ENCODE measurements around the gene PTPRQ. TPM values are rescaled to one million over a fixed set of nuclear protein-coding genes. Genes with fewer than 3 reads are reported as not detected.

Gene PTPRQ
- total RNA-seq, 1 donor from 2014 or later, result 0.70 TPM

DNA sequence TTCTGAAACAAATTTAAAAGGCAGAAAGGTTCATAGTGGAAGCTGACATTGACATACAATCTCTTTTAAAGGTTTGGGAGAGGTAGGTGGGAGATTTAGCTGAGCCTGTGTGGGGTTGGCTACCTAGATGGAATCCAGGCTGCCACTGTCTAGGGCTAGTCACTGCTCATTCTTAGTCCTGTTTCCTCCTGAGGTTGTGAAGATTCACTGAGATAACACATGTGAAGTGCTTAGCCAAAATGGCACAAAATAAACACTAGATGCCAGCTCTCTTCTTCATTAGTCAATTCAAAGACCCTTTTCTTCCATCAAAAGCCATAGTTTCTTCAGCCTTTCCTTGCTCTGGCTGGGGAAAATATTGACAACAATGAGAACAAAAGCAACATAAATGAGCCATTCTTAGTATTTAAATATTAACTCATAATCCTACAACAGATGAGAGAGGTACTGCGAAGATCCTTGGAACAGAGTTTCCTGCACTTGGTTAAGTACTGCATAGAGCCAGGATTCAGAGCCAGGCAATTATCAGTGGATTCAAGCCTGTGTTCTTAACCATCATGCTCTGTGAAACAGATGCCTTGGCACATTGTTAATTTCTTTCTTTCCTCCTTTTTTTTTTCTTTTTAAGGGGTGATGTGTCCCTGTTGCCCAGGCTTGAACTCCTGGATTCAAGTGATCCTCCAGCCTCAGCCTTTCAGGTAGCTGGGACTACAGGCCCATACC is 266.9 kb downstream of the PTPRQ start:
- DNase-seq (ENCODE audit: missing footprints), result no peak
- intact Hi-C loops (cut with DNase I), result no loop called here
- ATAC-seq, result no peak

DNA sequence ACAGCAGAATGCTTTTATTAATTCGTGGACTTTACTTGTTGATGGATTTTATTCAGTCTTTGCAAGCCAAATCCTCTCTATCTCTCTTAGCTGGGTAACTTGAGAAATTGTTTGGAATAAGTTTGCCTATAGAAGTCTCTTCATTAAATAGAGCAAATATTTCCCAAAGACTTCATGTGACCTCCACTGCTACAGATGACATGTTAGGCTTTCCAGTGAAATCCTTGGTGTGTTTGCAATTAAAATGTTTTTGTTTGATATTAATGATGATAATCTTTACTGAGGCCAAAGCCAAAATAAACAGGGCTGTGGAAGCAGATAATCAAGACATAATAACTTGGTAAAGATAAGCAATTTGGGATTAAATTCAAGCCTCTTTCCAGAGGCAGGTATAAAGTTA is 267.8 kb downstream of the PTPRQ start:
- ATAC-seq (no peak), DNase-seq (ENCODE audit: missing footprints) (no peak)
- intact Hi-C loops (cut with DNase I), result no loop called here

DNA sequence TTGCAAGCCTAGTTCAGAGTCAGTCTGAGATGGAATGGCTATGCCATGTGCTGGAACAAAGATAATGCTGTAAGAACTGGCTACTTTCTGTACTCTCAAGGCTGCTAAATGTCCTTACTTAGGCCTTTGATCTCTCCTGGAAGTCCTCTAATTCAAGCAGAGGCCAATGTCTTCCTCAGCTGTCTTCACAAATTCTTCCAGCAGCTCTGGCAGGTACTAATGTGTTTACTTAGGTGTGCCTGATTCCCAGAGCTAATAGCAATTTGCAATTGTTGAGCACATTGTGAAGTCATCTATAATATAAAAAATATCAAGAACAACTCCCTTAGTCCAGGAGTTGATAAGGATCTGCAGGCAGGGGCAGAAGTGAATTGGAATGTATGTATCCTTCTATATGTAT is 268.8 kb downstream of the PTPRQ start:
- ATAC-seq, result no peak
- no peak for DNase-seq (ENCODE audit: missing footprints)
- intact Hi-C loops (cut with DNase I), result no loop called here

DNA sequence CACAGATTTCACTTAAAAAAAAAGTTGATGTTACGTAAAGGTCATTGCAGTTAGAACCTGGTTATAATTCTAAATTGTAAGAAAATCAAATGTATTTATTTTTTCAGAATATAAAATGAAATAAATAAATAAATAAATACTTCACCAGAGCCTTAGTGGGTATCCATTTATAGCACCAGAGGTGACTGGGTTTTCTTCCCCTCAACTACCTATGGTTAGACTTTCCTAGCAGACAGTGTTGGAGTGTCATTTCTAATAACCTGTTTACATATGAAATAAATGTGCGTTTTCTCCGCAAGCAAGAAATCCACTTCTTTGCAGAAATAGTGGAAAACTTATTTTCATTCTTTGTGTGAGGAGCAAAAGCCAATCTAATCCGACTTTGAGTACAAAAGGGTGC is 269.4 kb downstream of the PTPRQ start:
- DNase-seq (ENCODE audit: missing footprints) (no peak), ATAC-seq (no peak)
- intact Hi-C loops (cut with DNase I), result no loop called here

- DNase-seq (ENCODE audit: missing footprints) (no peak), ATAC-seq (no peak)
- intact Hi-C loops (cut with DNase I), result no loop called here
Measured at GRCh38 chr12:80714055-80714454, 270.0 kb downstream of the PTPRQ start.

- intact Hi-C loops (cut with DNase I), result no loop called here
- DNase-seq (ENCODE audit: missing footprints), result no peak
- ATAC-seq, result no peak
Measured at GRCh38 chr12:80714846-80715245, 270.8 kb downstream of the PTPRQ start.

- intact Hi-C loops (cut with DNase I), result no loop called here
- ATAC-seq (no peak), DNase-seq (ENCODE audit: missing footprints) (no peak)
Measured at GRCh38 chr12:80715713-80716249, 271.7 kb downstream of the PTPRQ start.

- intact Hi-C loops (cut with DNase I), result no loop called here
- ATAC-seq, result no peak
- peak; percentile 46 for DNase-seq (ENCODE audit: missing footprints)
Measured at GRCh38 chr12:80716696-80717469, 272.8 kb downstream of the PTPRQ start, which contains the start of gene MYF5. Gene MYF5 (plus strand): TSS chr12:80716912. CDS start chr12:80717064, 152 bp downstream.

DNA sequence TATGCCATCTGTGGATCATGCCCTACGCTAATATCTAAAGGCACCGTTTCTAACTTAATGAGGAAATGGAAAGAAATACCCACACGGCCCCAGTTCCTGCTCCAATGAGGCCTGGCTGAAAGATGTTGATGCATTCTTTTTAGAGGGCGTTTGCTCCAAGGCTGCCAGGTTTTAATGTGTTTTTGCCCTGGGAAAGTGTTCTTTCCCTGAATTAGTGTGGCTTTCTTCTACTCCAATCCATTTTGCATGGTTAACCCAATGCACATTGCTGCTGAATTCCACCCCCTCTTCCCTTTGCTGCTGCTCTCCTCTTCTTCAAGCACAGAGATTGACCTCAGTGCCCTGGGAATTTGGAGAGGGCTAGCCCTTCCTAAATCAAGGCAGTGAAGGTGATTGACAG is 273.8 kb downstream of the PTPRQ start:
- no peak for DNase-seq (ENCODE audit: missing footprints)
- ATAC-seq, result no peak
- intact Hi-C loops (cut with DNase I), result no loop called here

- intact Hi-C loops (cut with DNase I), result no loop called here
- DNase-seq (ENCODE audit: missing footprints) (no peak), ATAC-seq (no peak)
Measured at GRCh38 chr12:80720516-80720915, 276.5 kb downstream of the PTPRQ start.

DNA sequence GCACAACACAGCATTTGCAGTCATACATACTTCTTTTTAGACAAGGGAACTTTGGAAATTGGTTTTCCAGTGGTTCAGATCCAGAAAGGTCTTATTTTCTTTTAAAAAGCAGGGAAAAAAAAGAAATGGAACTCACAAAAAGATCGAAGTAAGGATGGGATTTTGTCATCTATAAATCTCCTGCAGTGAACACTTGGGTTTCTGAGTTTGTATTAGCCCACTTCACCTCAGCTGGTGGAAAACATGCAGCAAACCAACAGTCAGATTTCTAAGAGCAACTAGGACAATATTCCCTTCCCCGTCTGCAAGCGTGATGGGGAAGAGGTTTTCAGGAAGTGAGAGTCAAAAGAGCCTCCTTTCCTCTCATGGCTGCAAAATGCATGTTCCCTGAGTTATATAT is 277.3 kb downstream of the PTPRQ start:
- intact Hi-C loops (cut with DNase I), result no loop called here
- no peak for DNase-seq (ENCODE audit: missing footprints)
- ATAC-seq, result no peak
